Psoas muscle (tissue), 8 donors: Measurements from ENCODE around the gene GABRB1. TPM values are rescaled to one million over a fixed set of nuclear protein-coding genes. Genes with fewer than 3 reads are reported as not detected.

ENCODE experiments used
- ATAC-seq, 4 donors: fragments of 200-7000 bp; cut with Tn5 transposase; one replicate each; pipeline ENCODE4 v1.9.1; 2020; ENCODE audit warnings: moderate library complexity in 3 of 4, mild to moderate bottlenecking in 2 of 4
- DNase-seq, 2 donors: peaks; one replicate each; pipeline ENCODE4 v3.0.0-alpha.2; 2020
- H3K27ac ChIP-seq: fragments of 200-600 bp; one replicate; pipeline ENCODE4 v1.8.0; 2022
- H3K27me3 ChIP-seq, 3 donors: fragments of 200-600 bp in 1 of 3; one replicate each; pipeline versions ENCODE4 v1.6.1 to v1.8.0; 2013 to 2022; ENCODE audit warnings: low read length in 2 of 3, mild to moderate bottlenecking in 2 of 3, moderate library complexity in 1 of 3; ENCODE audit not compliant: insufficient read depth in 3 of 3
- H3K36me3 ChIP-seq, 2 donors: fragments of 200-600 bp in 1 of 2; one replicate each; pipeline versions ENCODE4 v1.6.1 to v1.8.0; 2013 to 2022; ENCODE audit warnings: low read depth in 1 of 2, mild to moderate bottlenecking in 1 of 2, moderate library complexity in 1 of 2; ENCODE audit not compliant: insufficient read depth in 1 of 2
- H3K4me1 ChIP-seq: fragments of 200-600 bp; one replicate; pipeline ENCODE4 v1.8.0; 2022
- H3K4me3 ChIP-seq: fragments of 200-600 bp; one replicate; pipeline ENCODE4 v1.8.0; 2022; ENCODE audit warnings: mild to moderate bottlenecking
- H3K9me3 ChIP-seq: fragments of 200-600 bp; one replicate; pipeline ENCODE4 v1.8.0; 2022
- CTCF ChIP-seq: fragments of 200-600 bp; IDR thresholded peaks from one replicate; pipeline ENCODE4 v1.8.0; 2022; ENCODE audit warnings: antibody characterized with exemption
- WGBS, 3 donors: extraction: QIAGEN DNeasy Blood & Tissue Kit; methylation state at CpG; one replicate each; pipeline versions ENCODE4 v1.1.6 to v1.1.7; 2013; 5-methylcytosine and 5-hydroxymethylcytosine counted together
- intact Hi-C, 2 donors: fragments of 100-400 bp; cut with DNase I; formaldehyde crosslinking; loops; one replicate each; pipeline versions ENCODE4 v1.11.0 to v1.14.2; 2022
- polyA plus RNA-seq, 3 donors: library from polyadenylated mRNA; stranded (reverse); fragments of 200-250 nt; gene quantifications; one replicate each; pipeline ENCODE4 v1.2.3, GENCODE V29; 2013
- total RNA-seq, 4 donors: library from RNA; stranded (reverse); fragmentation: NEBNext Ultra II Directional in 2 of 4; extraction: Animal tissue kit (Norgen Biotek cat#: 25700) in 2 of 4; gene quantifications; one replicate each; pipeline versions ENCODE4 v1.2.1 to v1.2.4, GENCODE V29; 2021 to 2023
- donor health status: healthy with polysubstance abuse.
- donor health status: DM: no; HTN: no; CAD: no; lungs with moderate emphysema.
- donor health status: Bipolar disorder and iron deficiency.
- donor health status: healthy.
- donor health status: DM: yes; HTN: yes; CAD: no.
- donor health status: DM: no; HTN: no; CAD: no.
- donor health status: DM: no; HTN: no; CAD: no.
- donor health status: DM: yes; HTN: yes; CAD: no.

The GABRB1 gene
- total and polyA plus RNA-seq, 7 donors, result not detected

GRCh38 chr4:47038263-47038662 lies 6.9 kb downstream of the GABRB1 start:
- H3K4me1 ChIP-seq, result no peaks in the 10 kb centered on the region
- no peaks in the 10 kb centered on the region for H3K9me3 ChIP-seq
- H3K27ac ChIP-seq, result no peak overlapping the region
- peaks cover 0 to 3% (median 2%) of the 10 kb centered on the region in 3 donors for H3K27me3 ChIP-seq
- intact Hi-C loops, result no loop called here
- no peak overlapping the region for H3K4me3 ChIP-seq
- TF ChIP-seq CTCF, result no peak
- 43 to 70% (median 48%) methylated on average over 1 of the region's 1 CpG for WGBS, 3 donors
- ATAC-seq (no peak), DNase-seq (no peak)
- H3K36me3 ChIP-seq, result no peaks in the 10 kb centered on the region

GRCh38 chr4:47040828-47041227 lies 9.5 kb downstream of the GABRB1 start:
- ATAC-seq (no peak), DNase-seq (no peak)
- no peaks in the 10 kb centered on the region for H3K9me3 ChIP-seq
- no peak overlapping the region for H3K4me3 ChIP-seq
- WGBS, 3 donors, result 87 to 91% (median 90%) methylated on average over 3 of the region's 3 CpGs
- no peak overlapping the region for H3K27ac ChIP-seq
- no peak for TF ChIP-seq CTCF
- no peaks in the 10 kb centered on the region for H3K36me3 ChIP-seq
- peaks cover 0 to 2% (median 0%) of the 10 kb centered on the region in 3 donors for H3K27me3 ChIP-seq
- no peaks in the 10 kb centered on the region for H3K4me1 ChIP-seq
- intact Hi-C loops, result no loop called here

- no peaks in the 10 kb centered on the region for H3K36me3 ChIP-seq
- TF ChIP-seq CTCF, result no peak
- H3K27ac ChIP-seq, result no peak overlapping the region
- ATAC-seq, result no peak
- no peaks in the 10 kb centered on the region for H3K4me1 ChIP-seq
- no peaks in the 10 kb centered on the region for H3K9me3 ChIP-seq
- 68 to 72% (median 71%) methylated on average over 3 of the region's 3 CpGs for WGBS, 3 donors
- H3K4me3 ChIP-seq, result no peak overlapping the region
- intact Hi-C loops, result no loop called here
- DNase-seq, result no peak
- peaks cover 0 to 2% (median 0%) of the 10 kb centered on the region in 3 donors for H3K27me3 ChIP-seq
Measured at GRCh38 chr4:47043821-47044220, 12.5 kb downstream of the GABRB1 start.

- no peak for DNase-seq
- WGBS, 3 donors, result 67 to 77% (median 74%) methylated on average over 1 of the region's 1 CpG
- Histone ChIP-seq H3K27ac (no peak overlapping the region), H3K36me3 (no peaks in the 10 kb centered on the region), H3K9me3 (no peaks in the 10 kb centered on the region), H3K4me1 (no peaks in the 10 kb centered on the region), H3K4me3 (no peak overlapping the region), H3K27me3 (peaks cover 0 to 2% (median 0%) of the 10 kb centered on the region in 3 donors)
- no peak for TF ChIP-seq CTCF
- intact Hi-C loops, result no loop called here
- no peak for ATAC-seq
Measured at GRCh38 chr4:47045261-47045660, 13.9 kb downstream of the GABRB1 start.

- DNase-seq, result no peak
- WGBS, 3 donors, result 58 to 64% (median 59%) methylated on average over 3 of the region's 3 CpGs
- H3K4me1 ChIP-seq, result no peaks in the 10 kb centered on the region
- no peaks in the 10 kb centered on the region for H3K36me3 ChIP-seq
- intact Hi-C loops, result no loop called here
- TF ChIP-seq CTCF, result no peak
- ATAC-seq, result no peak
- H3K4me3 ChIP-seq, result no peak overlapping the region
- H3K9me3 ChIP-seq, result no peaks in the 10 kb centered on the region
- no peaks in the 10 kb centered on the region for H3K27me3 ChIP-seq
- H3K27ac ChIP-seq, result no peak overlapping the region
Measured at GRCh38 chr4:47049347-47049746, 18.0 kb downstream of the GABRB1 start.
